Erythroblast (primary cell): ENCODE measurements around the gene CYP4Z1.
"Not testable (repeated sequence)": the region's sequence is repeated elsewhere in the genome, so short reads cannot be mapped to it uniquely, and the experiment has no call there.

Source experiments
- GATA1 ChIP-seq: IDR thresholded peaks from 2 replicates; pipeline ENCODE4 v1.6.1; 2011; ENCODE audit warnings: low read depth, mild to moderate bottlenecking, control low read depth, low read length, moderate library complexity
- POLR2A ChIP-seq: IDR thresholded peaks from 2 replicates; pipeline ENCODE4 v1.6.1; 2011; ENCODE audit warnings: mild to moderate bottlenecking, low read length

DNA sequence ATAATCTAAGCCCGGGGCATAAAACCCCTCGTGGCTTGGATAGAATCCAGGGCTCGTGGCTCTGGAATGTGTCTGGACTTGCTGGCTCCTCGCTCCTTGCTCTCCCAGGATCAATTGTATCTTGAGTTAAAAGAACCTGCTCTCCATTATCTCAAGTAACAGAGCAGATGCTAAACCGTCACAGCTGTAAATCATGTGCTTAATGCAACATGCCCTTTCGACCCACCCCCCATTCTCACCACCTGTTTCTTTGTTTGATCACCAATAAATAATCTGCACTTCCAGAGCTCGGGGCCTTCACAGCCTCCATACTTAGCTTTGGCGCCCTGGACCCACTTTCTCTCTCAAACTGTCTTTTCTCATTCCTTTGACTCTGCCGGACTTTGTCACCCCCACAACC, 82.1 kb downstream of the CYP4Z1 start:
- not testable (repeated sequence) for TF ChIP-seq POLR2A, GATA1
